Stimulated activated CD4-positive, alpha-beta T cell treated with anti-CD3 and anti-CD28 coated beads, Interleukin-15, amount 100 ng/mL, for 48 hours (primary cell): ENCODE measurements around the gene JPH4.
"Not testable (repeated sequence)": the region's sequence is repeated elsewhere in the genome, so short reads cannot be mapped to it uniquely, and the experiment has no call there.

Source experiments
- DNase-seq, 2 donors: peaks; one replicate each; pipeline ENCODE4 v3.0.0-alpha.2; 2020; ENCODE audit warnings: low read depth in 2 of 2

JPH4 gene

DNA sequence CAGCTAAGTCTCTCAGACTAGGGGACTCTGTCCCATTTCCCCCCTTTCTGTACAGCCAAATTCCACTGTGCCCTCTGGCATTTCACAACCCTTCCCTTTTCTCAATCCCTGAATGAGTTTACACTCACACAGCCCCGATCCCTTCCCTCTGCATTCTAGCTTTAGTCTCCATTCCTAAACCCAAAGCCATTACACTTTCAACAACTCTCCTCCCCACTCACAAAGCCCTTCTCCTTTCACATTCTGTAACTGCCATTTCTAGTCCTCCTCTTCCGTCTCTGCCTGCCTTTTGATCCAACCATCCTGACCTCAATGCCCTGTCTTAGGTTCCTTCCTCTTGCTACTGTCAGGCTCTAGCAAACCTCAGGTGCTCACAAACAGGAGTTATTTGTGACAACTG lies 30.7 kb downstream of the JPH4 start:
- no peak for DNase-seq

GRCh38 chr14:23546450-23547035 lies 32.0 kb downstream of the JPH4 start:
- no peak for DNase-seq

GRCh38 chr14:23545740-23546365 lies 32.7 kb downstream of the JPH4 start:
- no peak for DNase-seq

GRCh38 chr14:23544511-23545447 lies 33.8 kb downstream of the JPH4 start:
- DNase-seq = no peak

DNA sequence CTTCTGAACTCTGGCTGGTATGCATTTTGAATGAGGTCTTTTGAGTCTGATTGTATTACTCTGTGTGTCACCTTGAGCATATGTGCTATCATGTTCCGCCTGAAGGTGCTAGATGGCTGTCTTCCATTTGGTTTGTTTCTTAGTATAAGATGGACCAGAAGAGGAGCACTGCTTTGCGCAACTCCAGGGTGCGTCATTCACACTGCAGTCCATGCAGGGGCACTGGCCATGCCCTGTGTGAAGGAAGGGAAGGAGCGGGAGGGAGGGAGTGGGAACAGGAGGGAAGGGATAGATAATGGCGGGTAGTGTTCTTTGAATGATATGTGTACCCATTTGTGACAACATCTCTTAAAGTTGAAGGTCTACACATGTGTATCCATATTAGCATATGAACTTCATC lies 35.2 kb downstream of the JPH4 start:
- DNase-seq = no peak

- DNase-seq = no peak
These were observed 36.3 kb downstream of the JPH4 start for GRCh38 chr14:23542261-23542660.

GRCh38 chr14:23540141-23540469 lies 38.5 kb downstream of the JPH4 start:
- DNase-seq = no peak

DNA sequence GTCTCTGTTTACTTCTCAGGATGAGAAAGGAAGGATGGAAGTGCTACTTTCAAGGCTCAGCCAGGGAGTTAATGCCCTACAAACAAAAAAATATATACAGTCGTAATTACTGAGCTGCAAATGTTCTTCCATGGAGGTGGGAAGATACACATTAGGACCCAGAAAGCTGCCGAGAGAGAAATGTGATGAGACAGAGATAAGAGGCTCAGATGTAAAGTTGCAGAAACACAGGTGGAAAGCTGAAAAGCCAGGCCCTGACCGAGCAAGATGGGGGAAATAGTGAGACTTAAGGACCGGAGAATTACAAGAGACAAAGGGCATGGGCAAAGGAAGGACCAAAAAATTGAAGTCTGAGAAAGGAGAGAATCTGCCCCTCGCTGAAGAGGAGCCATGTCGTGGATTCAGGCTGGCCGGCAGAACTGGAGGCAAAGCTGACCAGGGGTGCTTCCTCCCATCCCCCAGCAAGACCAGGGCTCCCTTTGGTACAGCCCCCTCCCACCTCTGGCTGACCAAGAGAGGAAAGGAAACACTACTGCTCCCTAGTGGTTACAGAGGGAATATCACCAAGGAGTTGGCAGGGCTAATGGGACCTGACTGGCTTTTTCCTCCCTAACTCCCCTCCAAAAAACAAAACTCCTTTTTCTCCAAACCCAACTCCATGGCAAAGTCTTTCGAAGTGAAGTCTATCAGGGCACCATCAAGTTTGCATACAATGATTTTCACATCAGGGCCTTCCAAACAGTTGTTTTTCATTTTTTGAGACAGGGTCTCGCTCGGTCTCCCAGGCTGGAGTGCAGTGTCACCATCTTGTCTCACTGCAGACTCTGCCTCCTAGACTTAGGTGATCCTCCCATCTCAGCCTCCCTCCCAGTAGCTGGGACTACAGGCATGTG lies 39.1 kb downstream of the JPH4 start:
- DNase-seq = no peak

DNA sequence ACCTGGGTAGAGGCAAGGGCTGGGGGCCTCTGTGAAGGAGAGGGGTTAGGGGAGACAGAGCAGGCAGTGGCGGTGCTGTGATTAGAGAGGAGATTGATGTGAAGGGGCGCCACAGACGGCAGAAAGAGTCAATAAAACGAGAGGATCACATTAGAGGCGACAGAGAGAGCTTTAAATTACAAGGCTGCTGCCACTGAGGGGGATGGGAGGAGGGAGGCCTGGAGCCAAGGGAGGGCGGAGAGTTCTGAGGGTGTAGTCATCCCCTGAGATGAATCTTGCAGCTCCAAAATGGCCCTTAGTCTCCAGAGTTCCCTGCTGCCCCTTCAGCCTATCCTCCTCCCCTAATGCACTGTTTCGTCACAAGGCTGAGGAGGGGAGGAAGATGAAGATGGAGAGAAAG lies 39.8 kb downstream of the JPH4 start:
- DNase-seq = no peak

- DNase-seq = no peak
These were observed 40.4 kb downstream of the JPH4 start for GRCh38 chr14:23538050-23538718.

GRCh38 chr14:23537351-23538049 lies 41.1 kb downstream of the JPH4 start:
- no peak for DNase-seq

DNA sequence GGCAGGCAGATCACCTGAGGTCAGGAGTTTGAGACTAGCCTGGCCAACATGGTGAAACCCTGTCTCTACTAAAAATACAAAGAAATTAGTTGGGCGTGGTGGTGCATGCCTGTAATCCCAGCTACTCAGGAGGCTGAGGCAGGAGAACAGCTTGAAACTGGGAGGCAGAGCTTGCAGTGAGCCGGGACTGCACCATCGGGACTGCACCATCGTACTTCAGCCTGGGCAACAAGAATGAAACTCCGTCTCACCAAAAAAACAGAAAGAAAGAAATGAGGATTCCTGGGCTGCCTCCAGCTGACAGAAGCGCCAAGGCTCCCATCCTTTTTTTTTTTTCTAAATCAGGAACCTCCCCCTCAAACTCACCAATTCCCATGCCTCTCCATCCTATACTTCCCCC lies 41.7 kb downstream of the JPH4 start:
- DNase-seq = not testable (repeated sequence)

DNA sequence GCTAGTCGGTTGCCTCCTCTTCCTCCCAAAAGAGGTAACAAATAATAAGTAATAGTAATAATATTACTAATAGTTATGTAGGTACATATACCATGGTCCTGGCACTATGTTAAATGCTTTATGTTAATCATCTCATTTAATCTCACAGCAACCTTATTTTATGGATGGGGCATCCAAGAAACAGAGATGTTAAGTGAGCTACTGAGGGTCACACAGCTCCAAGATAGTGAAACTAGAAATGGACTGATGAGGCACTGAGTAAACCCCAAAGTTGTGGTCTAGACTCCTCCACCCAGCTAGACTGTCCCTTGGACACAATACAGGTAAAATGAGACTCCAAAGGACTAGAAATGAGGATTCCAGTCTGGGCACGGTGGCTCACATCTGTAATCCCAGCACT lies 42.1 kb downstream of the JPH4 start:
- no peak for DNase-seq

DNA sequence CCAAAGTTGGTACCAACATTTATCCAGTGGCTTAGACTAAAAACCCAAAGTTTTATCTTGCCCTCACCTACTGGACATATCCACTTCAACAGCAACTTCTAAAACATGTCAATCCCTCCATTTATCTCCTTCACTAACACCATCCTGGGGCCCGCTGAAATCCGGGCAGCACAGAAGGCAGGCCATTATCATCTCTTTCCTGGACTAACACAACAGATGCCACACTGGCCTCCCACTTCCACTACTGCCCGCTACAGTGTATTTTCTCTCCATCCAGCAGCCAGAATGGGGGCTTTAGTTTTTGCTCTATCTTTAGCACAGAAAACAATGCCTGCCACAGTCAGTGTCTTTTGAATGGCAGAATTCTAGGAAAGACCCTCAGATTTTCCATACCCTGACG lies 42.6 kb downstream of the JPH4 start:
- no peak for DNase-seq

DNA sequence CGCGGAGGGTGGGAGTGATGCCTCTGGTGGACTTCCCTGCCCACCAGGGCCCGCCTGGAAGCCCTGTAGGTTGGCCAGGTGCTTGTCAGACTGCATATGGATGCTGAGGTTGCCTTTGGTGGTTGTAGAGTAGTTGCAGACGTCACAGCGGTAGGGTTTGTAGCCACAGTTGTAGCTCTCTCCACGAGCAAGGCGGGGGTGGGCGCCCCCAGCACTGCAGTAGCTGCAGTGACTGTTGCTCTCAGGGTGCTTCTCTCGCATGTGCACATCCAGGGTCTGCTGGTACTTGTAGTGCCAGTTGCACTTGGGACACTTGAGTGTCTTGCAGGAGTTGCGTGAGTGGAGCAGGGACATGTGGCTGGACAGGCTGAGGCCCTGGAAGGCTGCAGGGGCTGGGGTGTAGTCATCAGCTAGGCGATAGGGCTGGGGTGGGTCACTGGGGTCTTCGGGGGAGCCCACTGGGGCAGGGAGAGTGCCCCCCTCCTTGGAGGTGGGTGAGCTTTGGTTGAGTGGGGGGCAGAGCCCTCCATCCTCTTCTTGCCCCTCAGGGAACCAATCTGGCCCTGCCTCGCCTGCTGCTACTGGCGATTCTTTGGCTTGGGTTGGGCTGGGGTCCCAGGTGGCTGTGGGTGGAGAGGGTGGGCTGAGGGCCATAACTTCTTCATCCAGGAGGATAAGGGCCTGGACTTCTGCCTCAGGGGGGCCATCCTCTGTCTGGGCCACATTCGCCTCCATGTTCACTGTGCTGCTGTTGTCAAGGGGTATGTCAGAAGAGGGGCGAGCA lies 44.7 kb downstream of the JPH4 start:
- DNase-seq = no peak

DNA sequence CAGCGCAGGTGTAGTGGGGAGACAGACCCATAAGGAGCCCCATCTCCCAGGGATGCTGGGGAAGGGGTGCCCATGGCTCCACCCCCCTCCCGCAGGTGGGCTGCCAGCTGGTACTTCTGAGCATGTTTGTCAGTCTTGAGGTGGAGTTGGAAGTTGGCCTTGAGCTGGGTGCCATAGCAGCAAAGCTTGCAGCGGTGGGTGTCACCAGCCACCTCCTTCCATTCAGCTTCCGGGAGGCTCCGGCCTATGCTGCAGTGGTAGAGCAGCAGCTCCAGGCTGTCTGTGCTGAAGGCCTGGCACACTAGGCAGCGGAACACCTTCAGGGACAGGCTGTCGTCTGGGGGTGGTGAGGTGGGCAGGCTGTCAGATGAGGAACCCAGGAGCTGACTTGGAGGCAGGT lies 45.9 kb downstream of the JPH4 start:
- DNase-seq = no peak

- no peak for DNase-seq
These were observed 47.2 kb downstream of the JPH4 start for GRCh38 chr14:23531391-23531790.

- no peak for DNase-seq
These were observed 48.1 kb downstream of the JPH4 start for GRCh38 chr14:23530375-23531055.

GRCh38 chr14:23529016-23529415 lies 49.6 kb downstream of the JPH4 start:
- DNase-seq = no peak
